Neural progenitor cell (in vitro differentiated cells): ENCODE measurements around the gene ATP1B4. TPM values are rescaled to one million over a fixed set of nuclear protein-coding genes. Genes with fewer than 3 reads are reported as not detected.

Experiments
- DNase-seq: peaks from one replicate; pipeline ENCODE4 v3.0.0-alpha.2; 2016; ENCODE audit warnings: low spot score
- H2AFZ ChIP-seq: fragments of 200-600 bp; sonication (generic); replicated peaks from 2 replicates; pipeline ENCODE4 v1.6.1; 2016; ENCODE audit warnings: antibody characterized with exemption
- H3F3A ChIP-seq: fragments of 200-600 bp; sonication (generic); 2 replicates; pipeline ENCODE4 v1.6.1; 2016; ENCODE audit warnings: antibody characterized with exemption, low read depth
- H3K27ac ChIP-seq: fragments of 200-600 bp; sonication (generic); 2 replicates; pipeline ENCODE4 v1.5.1; 2016; ENCODE audit warnings: mild to moderate bottlenecking
- H3K27me3 ChIP-seq: fragments of 200-600 bp; sonication (generic); 2 replicates; pipeline ENCODE4 v1.6.1; 2016; ENCODE audit warnings: mild to moderate bottlenecking, moderate library complexity
- H3K36me3 ChIP-seq: fragments of 200-600 bp; sonication (generic); 2 replicates; pipeline ENCODE4 v1.5.1; 2016
- H3K4me1 ChIP-seq: fragments of 200-600 bp; sonication (generic); 2 replicates; pipeline ENCODE4 v1.6.1; 2016; ENCODE audit warnings: mixed run types
- H3K4me2 ChIP-seq: fragments of 200-600 bp; sonication (generic); 2 replicates; pipeline ENCODE4 v1.6.1; 2016
- H3K4me3 ChIP-seq: fragments of 200-600 bp; sonication (generic); 2 replicates; pipeline ENCODE4 v1.5.1; 2016
- H3K79me2 ChIP-seq: fragments of 200-600 bp; sonication (generic); 2 replicates; pipeline ENCODE4 v1.6.1; 2016; ENCODE audit warnings: low read depth
- H3K9ac ChIP-seq: fragments of 200-600 bp; sonication (generic); 2 replicates; pipeline ENCODE4 v1.6.1; 2016
- H3K9me3 ChIP-seq: fragments of 200-600 bp; sonication (generic); 2 replicates; pipeline ENCODE4 v1.5.1; 2016; ENCODE audit warnings: low read depth
- H4K20me1 ChIP-seq: fragments of 200-600 bp; sonication (generic); 2 replicates; pipeline ENCODE4 v1.6.1; 2016; ENCODE audit warnings: low read depth
- H3K27ac Mint-ChIP-seq: 3 replicates; pipeline ENCODE4 v1.8.0; 2021; ENCODE audit warnings: mixed read lengths
- H3K27me3 Mint-ChIP-seq: 2 replicates; pipeline ENCODE4 v1.8.0; 2022; ENCODE audit warnings: low read depth, mild to moderate bottlenecking, inconsistent platforms, moderate library complexity, mixed read lengths; ENCODE audit not compliant: insufficient read depth
- H3K36me3 Mint-ChIP-seq: 3 replicates; pipeline ENCODE4 v1.8.0; 2021; ENCODE audit warnings: mixed read lengths
- H3K4me1 Mint-ChIP-seq: 3 replicates; pipeline ENCODE4 v1.8.0; 2021; ENCODE audit warnings: mixed read lengths
- H3K4me3 Mint-ChIP-seq: 3 replicates; pipeline ENCODE4 v1.8.0; 2021; ENCODE audit warnings: mild to moderate bottlenecking, moderate library complexity, mixed read lengths
- H3K9me3 Mint-ChIP-seq: 3 replicates; pipeline ENCODE4 v1.8.0; 2020; ENCODE audit warnings: mixed read lengths
- EZH2 ChIP-seq: fragments of 200-600 bp; sonication (generic); IDR thresholded peaks from 2 replicates; pipeline ENCODE4 v1.6.1; 2017; ENCODE audit warnings: antibody characterized with exemption, mild to moderate bottlenecking, moderate library complexity
- EZH2phosphoT487 ChIP-seq: fragments of 200-600 bp; sonication (generic); IDR thresholded peaks from 2 replicates; pipeline ENCODE4 v1.6.1; 2017; ENCODE audit warnings: antibody characterized with exemption
- total RNA-seq: library from RNA; depleted of rRNA; stranded (reverse); fragments of >200 nt; gene quantifications from 2 replicates; pipeline ENCODE4 v1.2.3, GENCODE V29; 2015; ENCODE audit warnings: low replicate concordance
- TF ChIP-seq, protein P1 (sequence below): fragments of 200-600 bp; sonication (generic); IDR thresholded peaks from 2 replicates; pipeline ENCODE4 v1.5.1; 2017; ENCODE audit warnings: antibody characterized with exemption, mild to moderate bottlenecking

ATP1B4 gene
- total RNA-seq, 1 donor from 2014 or later = not detected

- H3K9me3 Mint-ChIP-seq = no peaks in the 10 kb centered on the region
These were observed 43.5 kb upstream of the ATP1B4 start for GRCh38 chrX:120318411-120318810.

DNA sequence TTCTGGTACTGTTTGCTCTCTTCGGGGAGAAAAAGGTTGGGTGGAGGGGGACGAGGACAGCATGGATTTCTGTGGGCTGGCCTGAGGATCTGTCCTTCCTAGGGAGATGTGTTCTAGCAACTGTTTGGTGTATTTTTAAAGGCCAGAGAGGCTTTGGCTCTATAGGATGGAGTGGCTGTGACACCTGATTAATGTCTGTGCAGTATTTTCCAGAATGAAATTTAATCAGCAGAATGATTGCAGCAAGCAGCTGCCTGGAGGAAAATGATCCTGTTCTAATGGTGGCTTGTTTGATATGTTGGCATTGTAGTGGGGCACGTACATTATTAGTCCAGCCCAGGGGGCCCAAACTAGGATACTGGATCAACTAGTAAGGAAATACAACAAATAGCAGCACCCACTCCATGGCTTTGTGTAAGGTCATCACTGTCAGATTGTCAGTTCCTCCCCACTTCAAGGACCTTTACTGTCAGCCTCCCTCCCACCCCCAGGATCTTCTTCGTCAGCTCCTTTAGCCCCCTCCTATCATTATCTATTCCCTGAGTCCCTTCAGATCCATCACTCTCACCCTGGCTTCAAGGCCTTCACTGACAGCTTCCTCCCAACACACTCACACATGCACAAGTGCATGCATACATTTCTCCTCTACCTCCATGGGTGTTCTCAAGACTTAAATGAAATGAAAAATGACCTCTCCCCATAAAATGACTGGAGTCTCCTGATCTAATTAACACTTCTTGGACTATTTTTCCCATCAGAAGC lies 40.2 kb upstream of the ATP1B4 start:
- Histone ChIP-seq H3K27me3 (peaks cover 22% of the 10 kb centered on the region), H3F3A (no peaks in the 10 kb centered on the region), H3K4me1 (no peaks in the 10 kb centered on the region), H3K36me3 (no peaks in the 10 kb centered on the region), H4K20me1 (no peaks in the 10 kb centered on the region), H3K79me2 (no peaks in the 10 kb centered on the region), H2AFZ (no peak overlapping the region), H3K9ac (no peak overlapping the region), H3K27ac (no peak overlapping the region), H3K9me3 (peaks cover 2% of the 10 kb centered on the region), H3K4me3 (no peak overlapping the region), H3K4me2 (no peak overlapping the region)
- H3K9me3 Mint-ChIP-seq = peaks cover 2% of the 10 kb centered on the region
- H3K27ac Mint-ChIP-seq = no peak overlapping the region
- TF ChIP-seq, protein P1, sequence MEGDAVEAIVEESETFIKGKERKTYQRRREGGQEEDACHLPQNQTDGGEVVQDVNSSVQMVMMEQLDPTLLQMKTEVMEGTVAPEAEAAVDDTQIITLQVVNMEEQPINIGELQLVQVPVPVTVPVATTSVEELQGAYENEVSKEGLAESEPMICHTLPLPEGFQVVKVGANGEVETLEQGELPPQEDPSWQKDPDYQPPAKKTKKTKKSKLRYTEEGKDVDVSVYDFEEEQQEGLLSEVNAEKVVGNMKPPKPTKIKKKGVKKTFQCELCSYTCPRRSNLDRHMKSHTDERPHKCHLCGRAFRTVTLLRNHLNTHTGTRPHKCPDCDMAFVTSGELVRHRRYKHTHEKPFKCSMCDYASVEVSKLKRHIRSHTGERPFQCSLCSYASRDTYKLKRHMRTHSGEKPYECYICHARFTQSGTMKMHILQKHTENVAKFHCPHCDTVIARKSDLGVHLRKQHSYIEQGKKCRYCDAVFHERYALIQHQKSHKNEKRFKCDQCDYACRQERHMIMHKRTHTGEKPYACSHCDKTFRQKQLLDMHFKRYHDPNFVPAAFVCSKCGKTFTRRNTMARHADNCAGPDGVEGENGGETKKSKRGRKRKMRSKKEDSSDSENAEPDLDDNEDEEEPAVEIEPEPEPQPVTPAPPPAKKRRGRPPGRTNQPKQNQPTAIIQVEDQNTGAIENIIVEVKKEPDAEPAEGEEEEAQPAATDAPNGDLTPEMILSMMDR = no peak
- TF ChIP-seq EZH2 (no peak), EZH2phosphoT487 (no peak)
- no peak overlapping the region for H3K4me3 Mint-ChIP-seq
- no peak for DNase-seq
- no peaks in the 10 kb centered on the region for H3K4me1 Mint-ChIP-seq
- peaks cover 5% of the 10 kb centered on the region for H3K27me3 Mint-ChIP-seq
- no peaks in the 10 kb centered on the region for H3K36me3 Mint-ChIP-seq

More at GRCh38 chrX:120318411-120318810, 43.5 kb upstream of the ATP1B4 start:
- TF ChIP-seq, protein P1 = no peak
- Histone ChIP-seq H4K20me1 (no peaks in the 10 kb centered on the region), H3K27ac (no peak overlapping the region), H3K36me3 (no peaks in the 10 kb centered on the region), H3K4me1 (peaks cover 3% of the 10 kb centered on the region), H3K4me3 (no peak overlapping the region), H3K79me2 (no peaks in the 10 kb centered on the region), H2AFZ (no peak overlapping the region), H3K4me2 (no peak overlapping the region), H3K27me3 (peaks cover 55% of the 10 kb centered on the region), H3F3A (no peaks in the 10 kb centered on the region), H3K9ac (no peak overlapping the region), H3K9me3 (no peaks in the 10 kb centered on the region)
- Mint-ChIP-seq H3K27me3 (peaks cover 8% of the 10 kb centered on the region), H3K4me3 (no peak overlapping the region), H3K27ac (no peak overlapping the region), H3K36me3 (no peaks in the 10 kb centered on the region), H3K4me1 (peaks cover 11% of the 10 kb centered on the region)
- DNase-seq = no peak

- H4K20me1 ChIP-seq = no peaks in the 10 kb centered on the region
- DNase-seq = no peak
- no peak overlapping the region for H3K9ac ChIP-seq
- no peaks in the 10 kb centered on the region for H3K36me3 ChIP-seq
- no peaks in the 10 kb centered on the region for H3K4me1 ChIP-seq
- H3K36me3 Mint-ChIP-seq = no peaks in the 10 kb centered on the region
- H3K9me3 ChIP-seq = peaks cover 5% of the 10 kb centered on the region
- H3K4me1 Mint-ChIP-seq = no peaks in the 10 kb centered on the region
- H3K27ac Mint-ChIP-seq = no peak overlapping the region
- no peak overlapping the region for H3K4me3 ChIP-seq
- no peak overlapping the region for H3K27ac ChIP-seq
- H3K4me3 Mint-ChIP-seq = no peak overlapping the region
- H3K4me2 ChIP-seq = no peak overlapping the region
- TF ChIP-seq, protein P1 = no peak
- no peak for TF ChIP-seq EZH2phosphoT487
- TF ChIP-seq EZH2 = no peak
- no peaks in the 10 kb centered on the region for H3K27me3 Mint-ChIP-seq
- H3K79me2 ChIP-seq = no peaks in the 10 kb centered on the region
- H3K27me3 ChIP-seq = no peaks in the 10 kb centered on the region
- H3F3A ChIP-seq = no peaks in the 10 kb centered on the region
- no peak overlapping the region for H2AFZ ChIP-seq
- H3K9me3 Mint-ChIP-seq = peaks cover 13% of the 10 kb centered on the region
These were observed 30.8 kb upstream of the ATP1B4 start for GRCh38 chrX:120331116-120331515.
